Muscle of arm (tissue), 12 donors: Measurements from ENCODE around the gene LMAN1L. TPM values are rescaled to one million over a fixed set of nuclear protein-coding genes. Genes with fewer than 3 reads are reported as not detected.

Source experiments
- DNase-seq: peaks from one replicate; pipeline ENCODE4 v3.0.0-alpha.2; 2013
- polyA plus RNA-seq, 12 donors: library from polyadenylated mRNA; unstranded; fragments of 120-200 nt; gene quantifications; one replicate each; pipeline ENCODE4 v1.2.1, GENCODE V29; 2013; ENCODE audit not compliant: insufficient read length in 12 of 12

The LMAN1L gene
- polyA plus RNA-seq, 12 donors, result 0.19 TPM; not detected in 11

- no peak for DNase-seq
Observed at GRCh38 chr15:74794248-74794969, 18.2 kb upstream of the LMAN1L start.

- DNase-seq, result no peak
Observed at GRCh38 chr15:74794970-74795349, 17.7 kb upstream of the LMAN1L start.

GRCh38 chr15:74795966-74796625 lies 16.5 kb upstream of the LMAN1L start:
- no peak for DNase-seq

- DNase-seq, result no peak
Observed at GRCh38 chr15:74798388-74799254, 14.0 kb upstream of the LMAN1L start.

GRCh38 chr15:74799255-74799855 lies 13.3 kb upstream of the LMAN1L start:
- no peak for DNase-seq

GRCh38 chr15:74799856-74800558 lies 12.6 kb upstream of the LMAN1L start:
- no peak for DNase-seq

GRCh38 chr15:74800559-74801094 lies 12.0 kb upstream of the LMAN1L start:
- no peak for DNase-seq

GRCh38 chr15:74801311-74801997 lies 11.2 kb upstream of the LMAN1L start:
- DNase-seq, result no peak

- no peak for DNase-seq
Observed at GRCh38 chr15:74802290-74802689, 10.3 kb upstream of the LMAN1L start.

- no peak for DNase-seq
Observed at GRCh38 chr15:74802862-74803447, 9.7 kb upstream of the LMAN1L start.

GRCh38 chr15:74804935-74805334 lies 7.7 kb upstream of the LMAN1L start:
- DNase-seq, result no peak

GRCh38 chr15:74807282-74807681 lies 5.4 kb upstream of the LMAN1L start:
- DNase-seq, result no peak

GRCh38 chr15:74808078-74808839 lies 4.4 kb upstream of the LMAN1L start:
- no peak for DNase-seq

GRCh38 chr15:74808840-74809229 lies 3.8 kb upstream of the LMAN1L start:
- no peak for DNase-seq

GRCh38 chr15:74809242-74809641 lies 3.4 kb upstream of the LMAN1L start:
- DNase-seq, result no peak

GRCh38 chr15:74809956-74810355 lies 2.7 kb upstream of the LMAN1L start:
- no peak for DNase-seq

- DNase-seq, result no peak
Observed at GRCh38 chr15:74815121-74815934, 2.7 kb downstream of the LMAN1L start.

GRCh38 chr15:74815961-74816360 lies 3.3 kb downstream of the LMAN1L start:
- no peak for DNase-seq
